HCT116 (cell line): ENCODE results near the gene RNASE1. TPM values are rescaled to one million over a fixed set of nuclear protein-coding genes. Genes with fewer than 3 reads are reported as not detected.

Experiments
- ATAC-seq: fragments of 200-7000 bp; cut with Tn5 transposase; 2 replicates; pipeline ENCODE4 v1.9.1; 2020; ENCODE audit warnings: mild to moderate bottlenecking, moderate library complexity
- BruUV-seq: library from RNA; stranded (reverse); fragments of 400-500 nt; replicated peaks from 2 replicates; lab custom pipeline; 2021; lab: Mats Ljungman, UMichigan
- CTCF ChIA-PET: fragments of 300-600 bp; sonication (Branson Sonifier 250); formaldehyde crosslinking; loops from one replicate; lab custom pipeline; 2021; ENCODE audit warnings: antibody characterized with exemption; lab: Charles Lee
- POLR2A ChIA-PET: fragments of 300-600, 350-600 bp; sonication (Branson Sonifier 250); formaldehyde crosslinking; loops from one replicate; lab custom pipeline; 2021; ENCODE audit warnings: antibody characterized with exemption; lab: Charles Lee
- RAD21 ChIA-PET, 2 experiments: fragments of 300-600 bp; sonication (Branson Sonifier 250); formaldehyde crosslinking; loops; one replicate each; lab custom pipeline; 2023; ENCODE audit warnings: low total read pairs in 2 of 2; ENCODE audit not compliant: uncharacterized antibody in 2 of 2, unreplicated experiment in 2 of 2, low non-redundant PET in 1 of 2; lab: Charles Lee
- DNase-seq: peaks from one replicate; pipeline ENCODE4 v3.0.0-alpha.2; 2010; ENCODE audit warnings: low read depth, low spot score
- H2AFZ ChIP-seq: fragments of 200-600 bp; shearing (Covaris generic), sonication (generic); 2 replicates; pipeline ENCODE4 v1.6.1; 2017; ENCODE audit warnings: low read depth, mixed run types, mixed read lengths, antibody characterized with exemption, low read length; ENCODE audit not compliant: poor library complexity, severe bottlenecking
- H3K27ac ChIP-seq: 2 replicates; pipeline ENCODE4 v1.5.1; 2012; ENCODE audit warnings: low read depth, low read length
- H3K27me3 ChIP-seq: fragments of 200-600 bp; sonication (generic); 2 replicates; pipeline ENCODE4 v1.6.1; 2016; ENCODE audit warnings: mixed run types, low read length, mixed read lengths; ENCODE audit not compliant: insufficient read depth
- H3K36me3 ChIP-seq, 2 experiments: fragments of 200-500 bp in 1 of 2; fragments of 200-600 bp in 1 of 2; sonication (Bioruptor generic) in 1 of 2; sonication (generic) in 1 of 2; 2 replicates each; pipeline versions ENCODE4 v1.5.1 to v1.6.1; 2014 to 2016; ENCODE audit warnings: low read length in 2 of 2, inconsistent platforms in 1 of 2, mixed read lengths in 1 of 2, mixed run types in 1 of 2; ENCODE audit not compliant: insufficient read depth in 2 of 2, control insufficient read depth in 1 of 2
- H3K4me1 ChIP-seq, 2 experiments: fragments of 200-600 bp in 1 of 2; sonication (generic) in 1 of 2; 2 replicates each; pipeline versions ENCODE4 v1.5.1 to v1.6.1; 2012 to 2017; ENCODE audit warnings: low read length in 2 of 2, inconsistent platforms in 1 of 2, mild to moderate bottlenecking in 1 of 2, mixed read lengths in 1 of 2, mixed run types in 1 of 2, moderate library complexity in 1 of 2; ENCODE audit not compliant: insufficient read depth in 2 of 2, control insufficient read depth in 1 of 2
- H3K4me2 ChIP-seq: fragments of 200-600 bp; sonication (generic); 2 replicates; pipeline ENCODE4 v1.6.1; 2017; ENCODE audit warnings: mixed run types, low read length, mixed read lengths
- H3K4me3 ChIP-seq, 2 experiments: fragments of 200-600 bp in 1 of 2; sonication (generic) in 1 of 2; replicated peaks in 1 of 2; 2 replicates each; pipeline ENCODE4 v1.5.1; 2011 to 2016; ENCODE audit warnings: low read length in 2 of 2, control low read depth in 1 of 2, low read depth in 1 of 2, mild to moderate bottlenecking in 1 of 2, mixed read lengths in 1 of 2, mixed run types in 1 of 2
- H3K79me2 ChIP-seq: fragments of 200-600 bp; sonication (generic); 2 replicates; pipeline ENCODE4 v1.6.1; 2017; ENCODE audit warnings: mild to moderate bottlenecking, mixed run types, low read length, moderate library complexity, mixed read lengths; ENCODE audit not compliant: insufficient read depth
- H3K9ac ChIP-seq: fragments of 200-600 bp; sonication (generic); 2 replicates; pipeline ENCODE4 v1.6.1; 2016; ENCODE audit warnings: low read length, mixed read lengths
- H3K9me2 ChIP-seq: fragments of 200-600 bp; sonication (generic), shearing (Covaris generic); 2 replicates; pipeline ENCODE4 v1.6.1; 2017; ENCODE audit warnings: mixed run types, mild to moderate bottlenecking, moderate library complexity; ENCODE audit not compliant: insufficient read depth
- H3K9me3 ChIP-seq, 2 experiments: fragments of 200-500 bp in 1 of 2; fragments of 200-600 bp in 1 of 2; sonication (Bioruptor generic) in 1 of 2; sonication (generic) in 1 of 2; 2 replicates each; pipeline ENCODE4 v1.6.1; 2014 to 2017; ENCODE audit warnings: low read length in 2 of 2, mixed read lengths in 2 of 2, inconsistent platforms in 1 of 2, low read depth in 1 of 2, mild to moderate bottlenecking in 1 of 2, mixed run types in 1 of 2, moderate library complexity in 1 of 2; ENCODE audit not compliant: control insufficient read depth in 1 of 2, insufficient read depth in 1 of 2
- H4K20me1 ChIP-seq: fragments of 200-600 bp; sonication (generic), shearing (Covaris generic); 2 replicates; pipeline ENCODE4 v1.6.1; 2017; ENCODE audit warnings: mixed run types, mild to moderate bottlenecking, moderate library complexity; ENCODE audit not compliant: insufficient read depth
- ATF3 ChIP-seq: IDR thresholded peaks from 2 replicates; pipeline ENCODE4 v1.6.1; 2012
- CBX3 ChIP-seq: IDR thresholded peaks from 2 replicates; pipeline ENCODE4 v1.6.1; 2012; ENCODE audit warnings: low read depth
- CEBPB ChIP-seq: IDR thresholded peaks from 2 replicates; pipeline ENCODE4 v1.6.1; 2012; ENCODE audit warnings: low read depth
- CTCF ChIP-seq, 3 experiments: fragments of 200-600 bp in 1 of 3; sonication (generic) in 1 of 3; IDR thresholded peaks in 2 of 3; conservative IDR thresholded peaks in 1 of 3; 2 replicates each; pipeline ENCODE4 v1.5.1; 2012 to 2017; ENCODE audit warnings: low read depth in 2 of 3, low read length in 2 of 3, antibody characterized with exemption in 1 of 3, borderline replicate concordance in 1 of 3, control low read depth in 1 of 3, mild to moderate bottlenecking in 1 of 3, mixed read lengths in 1 of 3, mixed run types in 1 of 3, moderate library complexity in 1 of 3; ENCODE audit not compliant: insufficient read depth in 1 of 3
- EGR1 ChIP-seq: IDR thresholded peaks from 2 replicates; pipeline ENCODE4 v1.6.1; 2012; ENCODE audit warnings: low read depth
- ELF1 ChIP-seq: IDR thresholded peaks from 2 replicates; pipeline ENCODE4 v1.6.1; 2012; ENCODE audit warnings: low read depth, borderline replicate concordance
- EZH2phosphoT487 ChIP-seq: fragments of 200-600 bp; IDR thresholded peaks from 2 replicates; pipeline ENCODE4 v1.6.1; 2018; ENCODE audit warnings: antibody characterized with exemption, borderline replicate concordance
- FOSL1 ChIP-seq: IDR thresholded peaks from 2 replicates; pipeline ENCODE4 v1.6.1; 2012; ENCODE audit warnings: low read depth
- JUND ChIP-seq: IDR thresholded peaks from 2 replicates; pipeline ENCODE4 v1.6.1; 2012
- POLR2AphosphoS5 ChIP-seq: IDR thresholded peaks from 2 replicates; pipeline ENCODE4 v1.6.1; 2011; ENCODE audit warnings: mild to moderate bottlenecking, low read depth, low read length, moderate library complexity
- SIN3A ChIP-seq: IDR thresholded peaks from 2 replicates; pipeline ENCODE4 v1.6.1; 2012; ENCODE audit warnings: low read depth
- TCF7L2 ChIP-seq: IDR thresholded peaks from 2 replicates; pipeline ENCODE4 v1.7.0; 2011; ENCODE audit warnings: borderline replicate concordance, inconsistent platforms; ENCODE audit not compliant: insufficient read depth, insufficient read length; ENCODE audit errors: extremely low read depth
- ZFX ChIP-seq: fragments of 450-650 bp; IDR thresholded peaks from 2 replicates; pipeline ENCODE4 v1.6.1; 2017
- intact Hi-C: fragments of 100-400 bp; cut with micrococcal nuclease; formaldehyde crosslinking; loops from 2 replicates; pipeline ENCODE4 v1.10.0; 2022
- total RNA-seq: library from RNA; stranded (reverse); gene quantifications from one replicate; pipeline ENCODE4 v1.2.1, GENCODE V29; 2021; ENCODE audit not compliant: unreplicated experiment
- TF ChIP-seq, protein P1 (sequence below): IDR thresholded peaks from 2 replicates; pipeline ENCODE4 v1.6.1; 2012
- TF ChIP-seq, protein P2 (sequence below): IDR thresholded peaks from 2 replicates; pipeline ENCODE4 v1.6.1; 2012; ENCODE audit warnings: low read depth

Gene RNASE1
- total RNA-seq, 1 experiment from 2014 or later, result 3.3 TPM

GRCh38 chr14:20775901-20776300 lies 26.7 kb downstream of the RNASE1 start:
- Histone ChIP-seq H3K36me3 (no peaks in the 10 kb centered on the region), H3K27me3 (peaks cover 10% of the 10 kb centered on the region; the same call in 1 of the 2 replicates), H4K20me1 (no peaks in the 10 kb centered on the region), H3K27ac (no peak overlapping the region), H3K79me2 (no peaks in the 10 kb centered on the region), H2AFZ (no peak overlapping the region), H3K9ac (no peak overlapping the region), H3K9me2 (no peaks in the 10 kb centered on the region), H3K4me2 (no peak overlapping the region), H3K4me1 (no peaks in the 10 kb centered on the region), H3K4me3 (no peak overlapping the region), H3K9me3 (no peaks in the 10 kb centered on the region)
- no peak for ATAC-seq
- ChIA-PET CTCF (no interaction called here), RAD21 (no interaction called here), POLR2A (no interaction called here)
- no TSS peak for BruUV-seq
- DNase-seq, result no peak
- intact Hi-C loops, result no loop called here
- TF ChIP-seq TCF7L2, result no peak
- TF ChIP-seq SIN3A, result no peak
- no peak for TF ChIP-seq EGR1
- TF ChIP-seq CTCF (IDR thresholded peaks at IDR 0.05 in 2 of 3, conservative IDR thresholded peaks at IDR 0.05 in 1 of 3; ENCODE audit: borderline replicate concordance in 1 of 3, insufficient read depth in 1 of 3, low read depth in 2 of 3, low read length in 2 of 3), result no peak
- no peak for TF ChIP-seq ZFX
- TF ChIP-seq POLR2AphosphoS5, result no peak

DNA sequence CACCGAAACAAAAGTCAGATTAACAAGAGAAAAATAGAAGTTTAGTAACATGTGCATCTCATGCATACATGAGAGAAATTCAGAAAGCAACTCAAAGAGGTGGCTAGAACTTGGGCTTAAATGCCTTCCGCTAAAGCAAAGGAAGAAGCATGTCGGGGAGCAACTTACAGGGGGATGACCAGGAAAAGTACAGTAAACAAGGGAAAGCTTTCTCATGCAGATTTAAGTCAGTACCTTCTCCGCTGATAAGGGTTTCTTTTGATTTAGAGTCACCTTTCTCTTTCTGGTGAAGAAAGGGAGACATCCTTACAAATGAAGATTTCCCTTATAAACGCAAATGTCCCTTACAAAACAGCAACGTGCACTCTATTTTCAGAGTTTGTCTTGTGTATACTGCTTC lies 27.6 kb downstream of the RNASE1 start:
- BruUV-seq, result no TSS peak
- no peaks in the 10 kb centered on the region for H4K20me1 ChIP-seq
- CTCF ChIA-PET, result no interaction called here
- TF ChIP-seq, protein P1, sequence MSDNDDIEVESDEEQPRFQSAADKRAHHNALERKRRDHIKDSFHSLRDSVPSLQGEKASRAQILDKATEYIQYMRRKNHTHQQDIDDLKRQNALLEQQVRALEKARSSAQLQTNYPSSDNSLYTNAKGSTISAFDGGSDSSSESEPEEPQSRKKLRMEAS, result no peak
- TF ChIP-seq, protein P2, sequence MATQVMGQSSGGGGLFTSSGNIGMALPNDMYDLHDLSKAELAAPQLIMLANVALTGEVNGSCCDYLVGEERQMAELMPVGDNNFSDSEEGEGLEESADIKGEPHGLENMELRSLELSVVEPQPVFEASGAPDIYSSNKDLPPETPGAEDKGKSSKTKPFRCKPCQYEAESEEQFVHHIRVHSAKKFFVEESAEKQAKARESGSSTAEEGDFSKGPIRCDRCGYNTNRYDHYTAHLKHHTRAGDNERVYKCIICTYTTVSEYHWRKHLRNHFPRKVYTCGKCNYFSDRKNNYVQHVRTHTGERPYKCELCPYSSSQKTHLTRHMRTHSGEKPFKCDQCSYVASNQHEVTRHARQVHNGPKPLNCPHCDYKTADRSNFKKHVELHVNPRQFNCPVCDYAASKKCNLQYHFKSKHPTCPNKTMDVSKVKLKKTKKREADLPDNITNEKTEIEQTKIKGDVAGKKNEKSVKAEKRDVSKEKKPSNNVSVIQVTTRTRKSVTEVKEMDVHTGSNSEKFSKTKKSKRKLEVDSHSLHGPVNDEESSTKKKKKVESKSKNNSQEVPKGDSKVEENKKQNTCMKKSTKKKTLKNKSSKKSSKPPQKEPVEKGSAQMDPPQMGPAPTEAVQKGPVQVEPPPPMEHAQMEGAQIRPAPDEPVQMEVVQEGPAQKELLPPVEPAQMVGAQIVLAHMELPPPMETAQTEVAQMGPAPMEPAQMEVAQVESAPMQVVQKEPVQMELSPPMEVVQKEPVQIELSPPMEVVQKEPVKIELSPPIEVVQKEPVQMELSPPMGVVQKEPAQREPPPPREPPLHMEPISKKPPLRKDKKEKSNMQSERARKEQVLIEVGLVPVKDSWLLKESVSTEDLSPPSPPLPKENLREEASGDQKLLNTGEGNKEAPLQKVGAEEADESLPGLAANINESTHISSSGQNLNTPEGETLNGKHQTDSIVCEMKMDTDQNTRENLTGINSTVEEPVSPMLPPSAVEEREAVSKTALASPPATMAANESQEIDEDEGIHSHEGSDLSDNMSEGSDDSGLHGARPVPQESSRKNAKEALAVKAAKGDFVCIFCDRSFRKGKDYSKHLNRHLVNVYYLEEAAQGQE, result no peak
- TF ChIP-seq POLR2AphosphoS5 (no peak), CBX3 (no peak), ELF1 (no peak), FOSL1 (no peak), JUND (no peak), EZH2phosphoT487 (no peak), EGR1 (no peak), CEBPB (no peak), SIN3A (no peak), ATF3 (no peak)

More for the DNA sequence above, 27.6 kb downstream of the RNASE1 start:
- no peak for DNase-seq
- RAD21 ChIA-PET, result no interaction called here
- no peaks in the 10 kb centered on the region for H3K36me3 ChIP-seq
- H3K9me2 ChIP-seq, result no peaks in the 10 kb centered on the region
- no peak overlapping the region for H3K4me3 ChIP-seq
- H3K4me2 ChIP-seq, result no peak overlapping the region
- peaks cover 10% of the 10 kb centered on the region; the same call in 1 of the 2 replicates for H3K27me3 ChIP-seq
- H3K27ac ChIP-seq, result no peak overlapping the region
- no peak overlapping the region for H3K9ac ChIP-seq
- ATAC-seq, result no peak
- H3K9me3 ChIP-seq, result no peaks in the 10 kb centered on the region
- no peaks in the 10 kb centered on the region for H3K79me2 ChIP-seq
- H3K4me1 ChIP-seq, result no peaks in the 10 kb centered on the region
- POLR2A ChIA-PET, result no interaction called here
- intact Hi-C loops, result no loop called here
- H2AFZ ChIP-seq, result no peak overlapping the region
